ENCODE measurements around the gene ABCC2.

Gene ABCC2

DNA sequence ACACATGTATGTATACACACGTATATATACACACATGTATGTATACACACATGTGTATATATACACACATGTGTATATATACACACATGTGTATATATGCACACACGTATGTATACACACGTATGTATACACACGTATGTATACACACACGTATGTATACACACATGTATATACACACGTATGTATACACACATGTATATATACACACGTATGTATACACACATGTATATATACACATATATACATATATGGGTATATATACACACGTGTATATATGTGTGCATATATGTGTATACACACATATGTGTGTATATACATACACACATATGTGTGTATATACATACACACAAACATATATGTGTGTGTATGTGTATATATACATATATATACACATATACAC, 31.7 kb downstream of the ABCC2 start:
- TF ChIP-seq, protein P1, sequence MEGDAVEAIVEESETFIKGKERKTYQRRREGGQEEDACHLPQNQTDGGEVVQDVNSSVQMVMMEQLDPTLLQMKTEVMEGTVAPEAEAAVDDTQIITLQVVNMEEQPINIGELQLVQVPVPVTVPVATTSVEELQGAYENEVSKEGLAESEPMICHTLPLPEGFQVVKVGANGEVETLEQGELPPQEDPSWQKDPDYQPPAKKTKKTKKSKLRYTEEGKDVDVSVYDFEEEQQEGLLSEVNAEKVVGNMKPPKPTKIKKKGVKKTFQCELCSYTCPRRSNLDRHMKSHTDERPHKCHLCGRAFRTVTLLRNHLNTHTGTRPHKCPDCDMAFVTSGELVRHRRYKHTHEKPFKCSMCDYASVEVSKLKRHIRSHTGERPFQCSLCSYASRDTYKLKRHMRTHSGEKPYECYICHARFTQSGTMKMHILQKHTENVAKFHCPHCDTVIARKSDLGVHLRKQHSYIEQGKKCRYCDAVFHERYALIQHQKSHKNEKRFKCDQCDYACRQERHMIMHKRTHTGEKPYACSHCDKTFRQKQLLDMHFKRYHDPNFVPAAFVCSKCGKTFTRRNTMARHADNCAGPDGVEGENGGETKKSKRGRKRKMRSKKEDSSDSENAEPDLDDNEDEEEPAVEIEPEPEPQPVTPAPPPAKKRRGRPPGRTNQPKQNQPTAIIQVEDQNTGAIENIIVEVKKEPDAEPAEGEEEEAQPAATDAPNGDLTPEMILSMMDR (IDR thresholded peaks at IDR 0.05; ENCODE audit: low read depth, low read length) = no peak
- H3K4me3 ChIP-seq (ENCODE audit: low read depth, low read length) = no peak overlapping the region
- no peak for DNase-seq
- no peaks in the 10 kb centered on the region for H3K36me3 ChIP-seq
- H3K4me1 ChIP-seq = no peaks in the 10 kb centered on the region
- H3K27me3 ChIP-seq = no peaks in the 10 kb centered on the region
- H3K9me3 ChIP-seq = no peaks in the 10 kb centered on the region

DNA sequence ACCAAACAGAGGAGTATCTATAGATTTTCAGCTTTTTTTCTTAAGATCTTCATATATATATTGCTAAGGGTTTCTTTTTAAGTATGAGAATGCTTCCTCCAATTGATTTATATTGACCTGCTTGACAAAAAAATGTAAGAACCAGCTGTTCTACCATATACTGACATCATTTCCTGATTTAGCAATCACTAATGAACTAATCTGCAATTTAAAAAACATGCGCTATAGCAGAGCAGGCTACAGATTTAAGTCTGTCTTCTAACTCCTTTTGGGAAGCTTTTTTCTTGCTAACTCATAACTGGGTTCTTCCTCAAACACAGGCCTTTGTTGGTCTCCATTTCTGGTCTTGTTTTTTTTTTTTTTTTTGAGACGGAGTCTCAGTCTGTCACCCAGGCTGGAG, 33.2 kb downstream of the ABCC2 start:
- no peaks in the 10 kb centered on the region for H3K27me3 ChIP-seq
- H3K36me3 ChIP-seq = no peaks in the 10 kb centered on the region
- no peaks in the 10 kb centered on the region for H3K4me1 ChIP-seq
- H3K4me3 ChIP-seq (ENCODE audit: low read depth, low read length) = no peak overlapping the region
- DNase-seq = no peak
- H3K9me3 ChIP-seq = no peaks in the 10 kb centered on the region
- TF ChIP-seq, protein P1 (IDR thresholded peaks at IDR 0.05; ENCODE audit: low read depth, low read length) = no peak

DNA sequence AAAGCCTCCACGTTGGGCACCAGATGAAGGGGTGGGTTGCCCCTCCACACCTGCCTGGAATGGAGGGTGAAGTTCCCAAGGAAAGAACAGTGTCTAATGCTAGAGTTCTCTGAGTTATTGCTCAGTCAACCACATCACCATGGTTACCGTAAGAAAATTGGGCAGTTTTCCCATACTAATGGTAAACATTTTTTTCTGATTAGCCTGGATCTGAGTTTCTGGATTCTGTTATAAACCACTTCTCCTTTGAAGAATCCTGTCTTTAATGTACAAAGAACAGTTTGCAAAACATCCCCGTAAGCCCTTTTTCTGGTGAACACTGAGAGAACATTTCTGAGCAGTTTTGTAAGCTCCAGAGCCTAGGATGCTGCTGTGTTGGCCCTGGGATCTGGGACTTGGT, 45.5 kb downstream of the ABCC2 start:
- no peaks in the 10 kb centered on the region for H3K36me3 ChIP-seq
- no peak overlapping the region for H3K4me3 ChIP-seq (ENCODE audit: low read depth, low read length)
- no peaks in the 10 kb centered on the region for H3K4me1 ChIP-seq
- DNase-seq = no peak
- TF ChIP-seq, protein P1 (IDR thresholded peaks at IDR 0.05; ENCODE audit: low read depth, low read length) = no peak
- H3K27me3 ChIP-seq = no peaks in the 10 kb centered on the region
- no peaks in the 10 kb centered on the region for H3K9me3 ChIP-seq

DNA sequence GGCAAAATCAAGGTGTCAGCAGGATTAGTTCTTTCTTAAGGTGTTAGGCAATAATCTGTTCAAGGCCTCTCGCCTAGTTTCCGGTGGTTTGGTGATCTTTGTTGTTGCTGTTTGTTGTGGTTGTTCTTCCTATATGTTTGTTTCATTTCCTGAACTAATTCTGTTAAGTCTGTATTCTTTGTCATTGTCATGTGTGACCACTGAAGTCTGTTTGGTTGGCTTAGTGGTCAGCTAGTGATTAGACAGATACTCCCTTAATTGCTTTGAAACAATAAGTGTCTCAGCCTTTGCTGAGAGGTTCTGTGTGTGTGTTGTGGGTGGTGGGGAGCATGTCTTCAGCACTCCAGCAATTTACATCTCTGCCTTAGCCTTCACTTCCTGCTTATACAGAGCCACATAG, 46.0 kb downstream of the ABCC2 start:
- Histone ChIP-seq H3K4me3 (ENCODE audit: low read depth, low read length) (no peak overlapping the region), H3K36me3 (no peaks in the 10 kb centered on the region), H3K4me1 (no peaks in the 10 kb centered on the region), H3K9me3 (no peaks in the 10 kb centered on the region), H3K27me3 (no peaks in the 10 kb centered on the region)
- TF ChIP-seq, protein P1 (IDR thresholded peaks at IDR 0.05; ENCODE audit: low read depth, low read length) = no peak
- no peak for DNase-seq

DNA sequence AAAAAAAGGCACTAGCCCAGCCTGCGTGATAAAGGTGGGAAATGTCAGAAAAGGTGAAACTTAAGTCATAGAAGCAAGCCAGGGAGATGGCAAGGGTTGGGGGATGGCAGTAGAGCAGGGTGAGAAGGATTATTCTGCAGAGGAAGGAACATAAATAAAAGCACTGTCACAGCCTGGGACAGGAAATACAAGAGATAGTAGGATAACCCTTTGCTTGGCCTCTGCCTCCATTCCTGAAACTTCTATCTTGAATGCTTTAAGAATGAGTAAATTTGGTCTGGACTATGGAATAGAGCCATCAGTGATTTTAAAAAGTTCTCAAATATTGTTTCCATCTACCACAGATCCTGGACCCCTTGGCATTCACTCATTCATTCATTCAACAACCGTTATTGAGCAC, 50.0 kb downstream of the ABCC2 start:
- Histone ChIP-seq H3K36me3 (no peaks in the 10 kb centered on the region), H3K9me3 (no peaks in the 10 kb centered on the region), H3K4me1 (no peaks in the 10 kb centered on the region), H3K27me3 (no peaks in the 10 kb centered on the region), H3K4me3 (ENCODE audit: low read depth, low read length) (no peak overlapping the region)
- no peak for DNase-seq
- TF ChIP-seq, protein P1 (IDR thresholded peaks at IDR 0.05; ENCODE audit: low read depth, low read length) = no peak

DNA sequence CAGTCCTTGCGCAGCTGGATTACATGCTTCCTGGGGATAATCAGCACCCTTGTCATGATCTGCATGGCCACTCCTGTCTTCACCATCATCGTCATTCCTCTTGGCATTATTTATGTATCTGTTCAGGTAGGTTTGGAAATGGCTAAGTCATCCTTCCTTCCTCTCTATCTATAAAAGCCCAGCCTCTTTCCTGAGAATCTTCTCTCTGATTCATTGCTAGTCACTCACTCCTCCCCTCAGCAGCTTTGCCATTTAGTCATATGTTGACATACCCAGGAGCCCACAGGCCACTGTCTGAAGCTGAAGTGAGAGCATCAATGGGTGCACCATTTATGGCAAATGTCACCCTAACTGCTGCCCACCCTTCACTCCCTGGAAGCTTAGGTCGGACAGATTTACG, 52.0 kb downstream of the ABCC2 start:
- Histone ChIP-seq H3K4me1 (no peaks in the 10 kb centered on the region), H3K9me3 (no peaks in the 10 kb centered on the region), H3K27me3 (no peaks in the 10 kb centered on the region), H3K36me3 (no peaks in the 10 kb centered on the region), H3K4me3 (ENCODE audit: low read depth, low read length) (no peak overlapping the region)
- DNase-seq = no peak
- TF ChIP-seq, protein P1 (IDR thresholded peaks at IDR 0.05; ENCODE audit: low read depth, low read length) = no peak
